Bronchus fibroblast of lung (primary cell): ENCODE results near the gene AMTN. TPM values are rescaled to one million over a fixed set of nuclear protein-coding genes. Genes with fewer than 3 reads are reported as not detected.

ENCODE experiments used
- total RNA-seq: library from RNA; depleted of rRNA; stranded (reverse); fragments of >200 nt; gene quantifications from 2 replicates; pipeline ENCODE4 v1.2.3, GENCODE V29; 2015

AMTN gene
- total RNA-seq = not detected in 2 replicates

GRCh38 chr4:70518269-70518668 lies at the start of gene AMTN:
AMTN (plus strand) TSS chr4:70518569; CDS start chr4:70518778, 209 bp downstream.

GRCh38 chr4:70471897-70472296 lies 46.5 kb upstream of the AMTN start, which contains the start of gene MUC7:
MUC7 (plus strand) TSS chr4:70472197; CDS start chr4:70474022, 1,825 bp downstream.

Other genes with a start within 250 kb of the AMTN start
- gene CABS1, start 183.6 kb upstream of the AMTN start, total RNA-seq = not detected in 2 replicates
- not detected in 2 replicates for gene SMR3A, start 157.8 kb upstream of the AMTN start, total RNA-seq
- not detected in 2 replicates for gene SMR3B, start 135.4 kb upstream of the AMTN start, total RNA-seq
- gene OPRPN, start 120.6 kb upstream of the AMTN start, total RNA-seq = not detected in 2 replicates
- not detected in 2 replicates for gene MUC7, start 46.4 kb upstream of the AMTN start, total RNA-seq
- gene AMBN, start 73.7 kb downstream of the AMTN start, total RNA-seq = not detected in 2 replicates
- gene ENAM, start 110.2 kb downstream of the AMTN start, total RNA-seq = not detected in 2 replicates
- not detected in 2 replicates for gene JCHAIN, start 147.9 kb downstream of the AMTN start, total RNA-seq
- gene UTP3, start 170.0 kb downstream of the AMTN start, total RNA-seq = 9.9 and 13.8 TPM in 2 replicates
- 10.7 and 17.7 TPM in 2 replicates for gene RUFY3, start 203.4 kb downstream of the AMTN start, total RNA-seq